Astrocyte (in vitro differentiated cells and primary cell): Measurements from ENCODE around the gene PITX2. TPM values are rescaled to one million over a fixed set of nuclear protein-coding genes. Genes with fewer than 3 reads are reported as not detected.

Source experiments
- DNase-seq: peaks from one replicate; pipeline ENCODE4 v3.0.0-alpha.2; 2010; ENCODE audit warnings: low read depth
- FAIRE-seq: peaks from 2 replicates; lab custom pipeline; 2011; peaks lifted over from hg19 to GRCh38; lab: Jason Lieb, UNC
- H2AFZ ChIP-seq: 2 replicates; pipeline ENCODE4 v1.6.0; 2012; ENCODE audit warnings: low read depth, low read length, inconsistent platforms
- H3K27ac ChIP-seq: 2 replicates; pipeline ENCODE4 v1.5.1; 2011; ENCODE audit warnings: low read depth, low read length, inconsistent platforms
- H3K27me3 ChIP-seq: 2 replicates; pipeline ENCODE4 v1.6.0; 2011; ENCODE audit warnings: low read length, inconsistent platforms; ENCODE audit not compliant: insufficient read depth
- H3K36me3 ChIP-seq: 2 replicates; pipeline ENCODE4 v1.5.1; 2011; ENCODE audit warnings: low read length, inconsistent platforms; ENCODE audit not compliant: insufficient read depth
- H3K4me1 ChIP-seq: 2 replicates; pipeline ENCODE4 v1.5.1; 2011; ENCODE audit warnings: low read length, inconsistent platforms; ENCODE audit not compliant: insufficient read depth
- H3K4me2 ChIP-seq: 2 replicates; pipeline ENCODE4 v1.6.0; 2012; ENCODE audit warnings: low read length, inconsistent platforms
- H3K4me3 ChIP-seq: 2 replicates; pipeline ENCODE4 v1.5.1; 2011; ENCODE audit warnings: low read depth, mild to moderate bottlenecking, low read length, inconsistent platforms; ENCODE audit not compliant: insufficient read depth
- H3K79me2 ChIP-seq: 2 replicates; pipeline ENCODE4 v1.6.0; 2012; ENCODE audit warnings: mild to moderate bottlenecking, low read length, inconsistent platforms; ENCODE audit not compliant: insufficient read depth
- H3K9ac ChIP-seq: 2 replicates; pipeline ENCODE4 v1.6.0; 2012; ENCODE audit warnings: mild to moderate bottlenecking, low read length, inconsistent platforms
- H3K9me3 ChIP-seq: 2 replicates; pipeline ENCODE4 v1.5.1; 2012; ENCODE audit warnings: low read depth, mild to moderate bottlenecking, low read length, inconsistent platforms; ENCODE audit not compliant: insufficient read depth
- H4K20me1 ChIP-seq: 2 replicates; pipeline ENCODE4 v1.6.0; 2012; ENCODE audit warnings: low read length, inconsistent platforms; ENCODE audit not compliant: insufficient read depth
- H3K27ac Mint-ChIP-seq: one replicate; pipeline ENCODE4 v1.8.0; 2021; ENCODE audit warnings: mild to moderate bottlenecking, mixed read lengths; ENCODE audit not compliant: unreplicated experiment
- H3K27me3 Mint-ChIP-seq: one replicate; pipeline ENCODE4 v1.8.0; 2021; ENCODE audit warnings: low read depth, mixed read lengths; ENCODE audit not compliant: unreplicated experiment
- H3K36me3 Mint-ChIP-seq: one replicate; pipeline ENCODE4 v1.8.0; 2021; ENCODE audit warnings: low read depth, mixed read lengths; ENCODE audit not compliant: unreplicated experiment
- H3K4me1 Mint-ChIP-seq: one replicate; pipeline ENCODE4 v1.8.0; 2021; ENCODE audit warnings: low read depth, mixed read lengths; ENCODE audit not compliant: unreplicated experiment
- H3K4me3 Mint-ChIP-seq: one replicate; pipeline ENCODE4 v1.8.0; 2021; ENCODE audit warnings: mild to moderate bottlenecking, moderate library complexity, mixed read lengths; ENCODE audit not compliant: unreplicated experiment
- H3K9me3 Mint-ChIP-seq: one replicate; pipeline ENCODE4 v1.8.0; 2021; ENCODE audit warnings: mild to moderate bottlenecking, mixed read lengths; ENCODE audit not compliant: unreplicated experiment
- CTCF ChIP-seq: IDR thresholded peaks from 2 replicates; pipeline ENCODE4 v1.5.1; 2011; ENCODE audit warnings: low read depth, mild to moderate bottlenecking, inconsistent platforms, low read length, moderate library complexity; ENCODE audit not compliant: insufficient read depth
- EZH2 ChIP-seq: IDR thresholded peaks from 2 replicates; pipeline ENCODE4 v1.6.1; 2012; ENCODE audit warnings: mild to moderate bottlenecking, low read length, inconsistent platforms; ENCODE audit not compliant: insufficient read depth
- total RNA-seq: library from RNA; stranded (reverse); gene quantifications from 2 replicates; pipeline ENCODE4 v1.2.1, GENCODE V29; 2021

The PITX2 gene
- total RNA-seq, 1 donor from 2014 or later = 3.8 TPM

GRCh38 chr4:110669663-110670062 lies 46.8 kb upstream of the PITX2 start:
- H3K9ac ChIP-seq = no peak overlapping the region
- H3K36me3 ChIP-seq = no peaks in the 10 kb centered on the region
- H3K4me1 ChIP-seq = no peaks in the 10 kb centered on the region
- no peaks in the 10 kb centered on the region for H3K4me1 Mint-ChIP-seq
- H4K20me1 ChIP-seq = no peaks in the 10 kb centered on the region
- FAIRE-seq (no peak), DNase-seq (no peak)
- no peak overlapping the region for H3K27ac ChIP-seq
- no peak overlapping the region for H3K4me2 ChIP-seq
- H3K4me3 ChIP-seq = no peak overlapping the region
- no peak overlapping the region for H2AFZ ChIP-seq
- no peaks in the 10 kb centered on the region for H3K79me2 ChIP-seq
- TF ChIP-seq EZH2 = no peak
- no peak for TF ChIP-seq CTCF
- H3K9me3 Mint-ChIP-seq = no peaks in the 10 kb centered on the region
- H3K27me3 ChIP-seq = no peaks in the 10 kb centered on the region
- H3K36me3 Mint-ChIP-seq = no peaks in the 10 kb centered on the region
- no peak overlapping the region for H3K27ac Mint-ChIP-seq
- H3K9me3 ChIP-seq = no peaks in the 10 kb centered on the region
- H3K27me3 Mint-ChIP-seq = peaks cover 2% of the 10 kb centered on the region
- no peak overlapping the region for H3K4me3 Mint-ChIP-seq

- H3K36me3 Mint-ChIP-seq = no peaks in the 10 kb centered on the region
- H3K4me3 Mint-ChIP-seq = no peak overlapping the region
- no peak overlapping the region for H3K9ac ChIP-seq
- peaks cover 2% of the 10 kb centered on the region for H3K27me3 Mint-ChIP-seq
- no peaks in the 10 kb centered on the region for H3K36me3 ChIP-seq
- H2AFZ ChIP-seq = no peak overlapping the region
- DNase-seq = no peak
- H3K27ac Mint-ChIP-seq = no peak overlapping the region
- no peaks in the 10 kb centered on the region for H3K27me3 ChIP-seq
- TF ChIP-seq CTCF (no peak), EZH2 (no peak)
- H3K4me1 ChIP-seq = no peaks in the 10 kb centered on the region
- peak; percentile 43 for FAIRE-seq
- peaks cover 7% of the 10 kb centered on the region for H3K4me1 Mint-ChIP-seq
- H3K9me3 ChIP-seq = no peaks in the 10 kb centered on the region
- H3K4me2 ChIP-seq = no peak overlapping the region
- no peaks in the 10 kb centered on the region for H3K9me3 Mint-ChIP-seq
- no peaks in the 10 kb centered on the region for H3K79me2 ChIP-seq
- no peak overlapping the region for H3K27ac ChIP-seq
- H4K20me1 ChIP-seq = no peaks in the 10 kb centered on the region
- no peak overlapping the region for H3K4me3 ChIP-seq
These were observed 45.8 kb upstream of the PITX2 start for GRCh38 chr4:110668463-110669235.

GRCh38 chr4:110667670-110668069 lies 44.8 kb upstream of the PITX2 start:
- Histone ChIP-seq H3K27me3 (no peaks in the 10 kb centered on the region), H3K4me2 (no peak overlapping the region), H3K36me3 (no peaks in the 10 kb centered on the region), H4K20me1 (no peaks in the 10 kb centered on the region), H3K9ac (no peak overlapping the region), H3K79me2 (no peaks in the 10 kb centered on the region), H3K4me1 (no peaks in the 10 kb centered on the region), H3K9me3 (no peaks in the 10 kb centered on the region), H3K27ac (no peak overlapping the region), H3K4me3 (no peak overlapping the region), H2AFZ (no peak overlapping the region)
- DNase-seq = no peak
- peaks cover 7% of the 10 kb centered on the region for H3K4me1 Mint-ChIP-seq
- H3K27ac Mint-ChIP-seq = no peak overlapping the region
- FAIRE-seq = no peak
- no peaks in the 10 kb centered on the region for H3K36me3 Mint-ChIP-seq
- no peak for TF ChIP-seq EZH2
- no peak for TF ChIP-seq CTCF
- no peaks in the 10 kb centered on the region for H3K9me3 Mint-ChIP-seq
- H3K4me3 Mint-ChIP-seq = no peak overlapping the region
- peaks cover 2% of the 10 kb centered on the region for H3K27me3 Mint-ChIP-seq
